Endothelial cell of umbilical vein (primary cell): ENCODE results near the gene ARHGAP31. TPM values are rescaled to one million over a fixed set of nuclear protein-coding genes. Genes with fewer than 3 reads are reported as not detected.

Source experiments
- BruUV-seq: library from RNA; stranded (reverse); fragments of 400-500 nt; replicated peaks from 2 replicates; lab custom pipeline; 2021; lab: Mats Ljungman, UMichigan
- CTCF ChIA-PET: fragments of 300-600, 350-600 bp; sonication (Branson Sonifier 250); formaldehyde crosslinking; loops from one replicate; lab custom pipeline; 2021; ENCODE audit warnings: antibody characterized with exemption, inconsistent platforms; lab: Charles Lee
- POLR2A ChIA-PET: fragments of 300-600, 350-600 bp; sonication (Branson Sonifier 250); formaldehyde crosslinking; loops from one replicate; lab custom pipeline; 2021; ENCODE audit warnings: antibody characterized with exemption, inconsistent platforms; lab: Charles Lee
- DNase-seq: peaks from one replicate; pipeline ENCODE4 v3.0.0-alpha.2; 2011; ENCODE audit warnings: low read depth, low spot score
- FAIRE-seq: peaks from 2 replicates; lab custom pipeline; 2011; peaks lifted over from hg19 to GRCh38; lab: Jason Lieb, UNC
- H2AFZ ChIP-seq: 2 replicates; pipeline ENCODE4 v1.6.0; 2012; ENCODE audit warnings: low read depth, low read length, control low read depth, inconsistent platforms
- H3K27ac ChIP-seq: 2 replicates; pipeline ENCODE4 v1.5.1; 2011; ENCODE audit warnings: low read depth, mild to moderate bottlenecking, control low read depth, low read length, moderate library complexity; ENCODE audit not compliant: insufficient read depth
- H3K27me3 ChIP-seq, 2 experiments: 2 replicates each; pipeline versions ENCODE4 v1.6.0 to v1.6.1; 2011; ENCODE audit warnings: low read length in 2 of 2, mixed read lengths in 1 of 2; ENCODE audit not compliant: control insufficient read depth in 2 of 2, insufficient read depth in 2 of 2
- H3K36me3 ChIP-seq, 2 experiments: 2 replicates in 1 of 2; 3 replicates in 1 of 2; pipeline ENCODE4 v1.5.1; 2011; ENCODE audit warnings: low read length in 2 of 2, mild to moderate bottlenecking in 1 of 2, moderate library complexity in 1 of 2; ENCODE audit not compliant: control insufficient read depth in 2 of 2, insufficient read depth in 2 of 2; ENCODE audit errors: extremely low read depth in 1 of 2
- H3K4me1 ChIP-seq: 3 replicates; pipeline ENCODE4 v1.5.1; 2011; ENCODE audit warnings: mild to moderate bottlenecking, low read length; ENCODE audit not compliant: control insufficient read depth, insufficient read depth; ENCODE audit errors: extremely low read depth
- H3K4me2 ChIP-seq: 2 replicates; pipeline ENCODE4 v1.6.1; 2011; ENCODE audit warnings: low read length, control low read depth, mixed read lengths; ENCODE audit not compliant: insufficient read depth
- H3K4me3 ChIP-seq, 3 experiments: fragments of 200-600 bp in 1 of 3; sonication (generic), shearing (Covaris generic) in 1 of 3; replicated peaks in 1 of 3; 2 replicates each; pipeline ENCODE4 v1.5.1; 2011 to 2016; ENCODE audit warnings: control low read depth in 3 of 3, low read length in 3 of 3, mild to moderate bottlenecking in 2 of 3, inconsistent platforms in 1 of 3, low read depth in 1 of 3, moderate library complexity in 1 of 3; ENCODE audit not compliant: insufficient read depth in 1 of 3
- H3K79me2 ChIP-seq: 2 replicates; pipeline ENCODE4 v1.6.0; 2012; ENCODE audit warnings: low read length, inconsistent platforms; ENCODE audit not compliant: control insufficient read depth, insufficient read depth
- H3K9ac ChIP-seq: replicated peaks from 2 replicates; pipeline ENCODE3; 2011; ENCODE audit warnings: low read length, control low read depth; ENCODE audit not compliant: insufficient read depth; ENCODE audit errors: extremely low read depth
- H3K9me1 ChIP-seq: replicated peaks from 3 replicates; pipeline ENCODE4 v1.6.0; 2011; ENCODE audit warnings: mild to moderate bottlenecking, low read length; ENCODE audit not compliant: control insufficient read depth, insufficient read depth; ENCODE audit errors: extremely low read depth
- H3K9me3 ChIP-seq: replicated peaks from 2 replicates; pipeline ENCODE4 v1.5.1; 2012; ENCODE audit warnings: low read length, inconsistent platforms; ENCODE audit not compliant: control insufficient read depth, insufficient read depth
- H4K20me1 ChIP-seq: replicated peaks from 2 replicates; pipeline ENCODE3; 2011; ENCODE audit warnings: mild to moderate bottlenecking, low read length; ENCODE audit not compliant: control insufficient read depth, insufficient read depth; ENCODE audit errors: extremely low read depth
- EZH2 ChIP-seq: IDR thresholded peaks from 2 replicates; pipeline ENCODE4 v1.6.1; 2012; ENCODE audit warnings: borderline replicate concordance, low read depth, mild to moderate bottlenecking, moderate library complexity, low read length, inconsistent platforms; ENCODE audit not compliant: severe bottlenecking
- FOS ChIP-seq: IDR thresholded peaks from 2 replicates; pipeline ENCODE4 v1.6.1; 2011; ENCODE audit warnings: mild to moderate bottlenecking, low read length, moderate library complexity, borderline replicate concordance; ENCODE audit not compliant: insufficient read depth
- JUN ChIP-seq: IDR thresholded peaks from 2 replicates; pipeline ENCODE4 v1.6.1; 2011; ENCODE audit warnings: borderline replicate concordance, low read depth; ENCODE audit not compliant: insufficient read length, insufficient read depth
- MYC ChIP-seq: IDR thresholded peaks from one replicate; pipeline ENCODE4 v1.6.1; 2011; ENCODE audit warnings: mild to moderate bottlenecking, low read depth, low read length
- POLR2A ChIP-seq: IDR thresholded peaks from 2 replicates; pipeline ENCODE4 v1.6.1; 2012; ENCODE audit warnings: low read depth, mild to moderate bottlenecking, control low read depth, low read length
- POLR2AphosphoS5 ChIP-seq: IDR thresholded peaks from 2 replicates; pipeline ENCODE4 v1.6.1; 2012; ENCODE audit warnings: low read depth, mild to moderate bottlenecking, control low read depth, low read length, moderate library complexity; ENCODE audit not compliant: insufficient read depth
- dilution Hi-C: fragments of 300-500 bp; cut with MboI; formaldehyde crosslinking; loops from one replicate; pipeline ENCODE4 v1.15.0; 2019; ENCODE audit warnings: low sequenced_read_pairs; ENCODE audit not compliant: extremely low pct_ligation_motif_present
- intact Hi-C: fragments of 100-400 bp; cut with micrococcal nuclease; formaldehyde crosslinking; loops from one replicate; pipeline ENCODE4 v1.10.0; 2022
- polyA plus RNA-seq, 4 experiments: library from polyadenylated mRNA; depleted of rRNA in 3 of 4; stranded (reverse) in 3 of 4; unstranded in 1 of 4; fragments of >200 nt; gene quantifications; 2 replicates each; pipeline versions ENCODE4 v1.2.1 to v1.2.3, GENCODE V29; 2011 to 2012; ENCODE audit warnings: missing spikeins in 1 of 4
- total RNA-seq: library from RNA; stranded (reverse); gene quantifications from 2 replicates; pipeline ENCODE4 v1.2.3, GENCODE V29; 2021
- TF ChIP-seq, protein P1 (sequence below), 2 donors: IDR thresholded peaks; 1 replicate in 1 of 2; 2 replicates in 1 of 2; pipeline ENCODE4 v1.5.1; 2011; ENCODE audit warnings: low read length in 2 of 2, mild to moderate bottlenecking in 2 of 2, moderate library complexity in 2 of 2, control low read depth in 1 of 2, inconsistent platforms in 1 of 2, low read depth in 1 of 2; ENCODE audit not compliant: insufficient read depth in 1 of 2; ENCODE audit errors: extremely low read depth in 1 of 2
- TF ChIP-seq, protein P2 (sequence below): IDR thresholded peaks from 2 replicates; pipeline ENCODE4 v1.6.1; 2011; ENCODE audit not compliant: insufficient read depth, insufficient read length

ARHGAP31 gene
- total and polyA plus RNA-seq, 2 donors (not counting 3 experiments of a cell fraction or from before 2014, with no cell fraction given), result 25.5 to 65.8 TPM

DNA sequence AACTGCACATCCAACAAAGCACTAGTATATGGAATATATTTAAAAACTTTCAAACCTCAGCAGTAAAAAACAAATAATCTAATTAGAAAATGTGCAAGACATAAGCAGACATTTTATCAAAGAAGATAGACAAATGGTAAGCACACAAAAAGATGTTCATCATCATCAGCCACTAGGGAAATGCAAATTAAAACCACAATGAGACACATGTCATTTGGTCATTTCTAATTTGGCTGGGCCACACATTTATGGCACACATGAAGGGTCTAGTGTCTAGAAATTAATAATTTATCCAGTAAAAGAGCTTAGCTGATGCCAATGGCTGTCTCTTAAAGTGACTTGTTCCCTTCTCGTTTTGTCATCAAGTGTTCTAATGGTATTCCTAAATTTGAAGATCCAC is 45.8 kb downstream of the ARHGAP31 start:
- no peaks in the 10 kb centered on the region for H3K9me1 ChIP-seq
- peaks cover 58% of the 10 kb centered on the region for H3K79me2 ChIP-seq
- peaks cover 4% of the 10 kb centered on the region in 2 experiments for H3K36me3 ChIP-seq
- dilution Hi-C loops (no loop called here), intact Hi-C loops (loop anchor here (10.0 kb wide), 1 partner anchor 455 kb away; no protein-coding TSS in a partner anchor)
- POLR2A ChIA-PET, result no interaction called here
- TF ChIP-seq JUN, result no peak
- TF ChIP-seq POLR2A, result no peak
- TF ChIP-seq EZH2, result no peak
- no peak for TF ChIP-seq MYC
- TF ChIP-seq, protein P1, sequence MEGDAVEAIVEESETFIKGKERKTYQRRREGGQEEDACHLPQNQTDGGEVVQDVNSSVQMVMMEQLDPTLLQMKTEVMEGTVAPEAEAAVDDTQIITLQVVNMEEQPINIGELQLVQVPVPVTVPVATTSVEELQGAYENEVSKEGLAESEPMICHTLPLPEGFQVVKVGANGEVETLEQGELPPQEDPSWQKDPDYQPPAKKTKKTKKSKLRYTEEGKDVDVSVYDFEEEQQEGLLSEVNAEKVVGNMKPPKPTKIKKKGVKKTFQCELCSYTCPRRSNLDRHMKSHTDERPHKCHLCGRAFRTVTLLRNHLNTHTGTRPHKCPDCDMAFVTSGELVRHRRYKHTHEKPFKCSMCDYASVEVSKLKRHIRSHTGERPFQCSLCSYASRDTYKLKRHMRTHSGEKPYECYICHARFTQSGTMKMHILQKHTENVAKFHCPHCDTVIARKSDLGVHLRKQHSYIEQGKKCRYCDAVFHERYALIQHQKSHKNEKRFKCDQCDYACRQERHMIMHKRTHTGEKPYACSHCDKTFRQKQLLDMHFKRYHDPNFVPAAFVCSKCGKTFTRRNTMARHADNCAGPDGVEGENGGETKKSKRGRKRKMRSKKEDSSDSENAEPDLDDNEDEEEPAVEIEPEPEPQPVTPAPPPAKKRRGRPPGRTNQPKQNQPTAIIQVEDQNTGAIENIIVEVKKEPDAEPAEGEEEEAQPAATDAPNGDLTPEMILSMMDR (IDR thresholded peaks at IDR 0.05; ENCODE audit: extremely low read depth in 1 of 2, insufficient read depth in 1 of 2, low read depth in 1 of 2, low read length in 2 of 2), result no peak
- BruUV-seq, result no TSS peak
- H3K4me1 ChIP-seq, result peaks cover 2% of the 10 kb centered on the region
- DNase-seq, result no peak
- H3K4me3 ChIP-seq, result no peak overlapping the region
- no peak overlapping the region for H3K9ac ChIP-seq
- H2AFZ ChIP-seq, result no peak overlapping the region
- no peaks in the 10 kb centered on the region for H3K27me3 ChIP-seq
- H4K20me1 ChIP-seq, result no peaks in the 10 kb centered on the region
- CTCF ChIA-PET, result interaction anchor here (1.3 to 4.1 kb wide), 5 partner anchors 8 to 45 kb away, joined by 4 to 23 read pairs (median 5); no protein-coding TSS in a partner anchor
- H3K4me2 ChIP-seq, result no peak overlapping the region
- FAIRE-seq, result no peak
- H3K27ac ChIP-seq, result no peak overlapping the region
- H3K9me3 ChIP-seq, result no peaks in the 10 kb centered on the region

- dilution Hi-C loops (no loop called here), intact Hi-C loops (loop anchor here (10.0 kb wide), 1 partner anchor 456 kb away; no protein-coding TSS in a partner anchor)
- FAIRE-seq (no peak), DNase-seq (peak; percentile 47)
- H3K4me2 ChIP-seq, result no peak overlapping the region
- ChIA-PET CTCF (interaction anchor here (1.3 to 4.1 kb wide), 5 partner anchors 9 to 45 kb away, joined by 3 to 23 read pairs (median 5); no protein-coding TSS in a partner anchor), POLR2A (no interaction called here)
- H3K27me3 ChIP-seq, result no peaks in the 10 kb centered on the region
- H3K9me1 ChIP-seq, result no peaks in the 10 kb centered on the region
- no peak overlapping the region for H3K27ac ChIP-seq
- no TSS peak for BruUV-seq
- H3K79me2 ChIP-seq, result peaks cover 57% of the 10 kb centered on the region
- H3K9me3 ChIP-seq, result no peaks in the 10 kb centered on the region
- H3K36me3 ChIP-seq, result peaks cover 4% of the 10 kb centered on the region in 2 experiments
- H2AFZ ChIP-seq, result no peak overlapping the region
- H3K4me1 ChIP-seq, result peaks cover 2% of the 10 kb centered on the region
- no peak for TF ChIP-seq JUN
- TF ChIP-seq FOS, result no peak
- TF ChIP-seq, protein P1 (IDR thresholded peaks at IDR 0.05; ENCODE audit: extremely low read depth in 1 of 2, insufficient read depth in 1 of 2, low read depth in 1 of 2, low read length in 2 of 2), result no peak
- TF ChIP-seq POLR2A, result no peak
- no peak for TF ChIP-seq MYC
- TF ChIP-seq POLR2AphosphoS5, result no peak
- TF ChIP-seq, protein P2, sequence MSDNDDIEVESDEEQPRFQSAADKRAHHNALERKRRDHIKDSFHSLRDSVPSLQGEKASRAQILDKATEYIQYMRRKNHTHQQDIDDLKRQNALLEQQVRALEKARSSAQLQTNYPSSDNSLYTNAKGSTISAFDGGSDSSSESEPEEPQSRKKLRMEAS, result no peak
- no peak overlapping the region for H3K9ac ChIP-seq
- no peak overlapping the region for H3K4me3 ChIP-seq
- no peaks in the 10 kb centered on the region for H4K20me1 ChIP-seq
Measured at GRCh38 chr3:119340446-119340845, 46.3 kb downstream of the ARHGAP31 start.
